HG02678 (cell line): ENCODE results near the gene CD34.
"Not testable (repeated sequence)": the region's sequence is repeated elsewhere in the genome, so short reads cannot be mapped to it uniquely, and the experiment has no call there.

ENCODE experiments used
- ATAC-seq: cut with Tn5 transposase; IDR thresholded peaks from one replicate; pipeline ENCODE4 v1.9.1; 2021; ENCODE audit warnings: mild to moderate bottlenecking, moderate library complexity; ENCODE audit not compliant: unreplicated experiment

The CD34 gene

GRCh38 chr1:207910591-207911354 is at the start of gene CD34:
CD34 (minus strand) TSS chr1:207911125; CDS start chr1:207911080, 45 bp downstream.
- ATAC-seq, result no peak

- no peak for ATAC-seq
Observed at GRCh38 chr1:207960346-207960745, 49.4 kb upstream of the CD34 start.

GRCh38 chr1:207959910-207960309 is 49.0 kb upstream of the CD34 start:
- ATAC-seq, result no peak

GRCh38 chr1:207959141-207959825 is 48.4 kb upstream of the CD34 start:
- ATAC-seq, result no peak

- ATAC-seq, result no peak
Observed at GRCh38 chr1:207958376-207959139, 47.6 kb upstream of the CD34 start.

- ATAC-seq, result no peak
Observed at GRCh38 chr1:207956986-207957385, 46.1 kb upstream of the CD34 start.

GRCh38 chr1:207954104-207954503 is 43.2 kb upstream of the CD34 start:
- ATAC-seq, result no peak

GRCh38 chr1:207952617-207953542 is 42.0 kb upstream of the CD34 start:
- ATAC-seq, result no peak

GRCh38 chr1:207951652-207952051 is 40.7 kb upstream of the CD34 start:
- ATAC-seq, result no peak

- no peak for ATAC-seq
Observed at GRCh38 chr1:207950750-207951149, 39.8 kb upstream of the CD34 start.

GRCh38 chr1:207949571-207950195 is 38.8 kb upstream of the CD34 start:
- no peak for ATAC-seq

GRCh38 chr1:207948536-207949250 is 37.8 kb upstream of the CD34 start:
- no peak for ATAC-seq

- no peak for ATAC-seq
Observed at GRCh38 chr1:207946756-207947155, 35.8 kb upstream of the CD34 start.

GRCh38 chr1:207944571-207944970 is 33.6 kb upstream of the CD34 start:
- ATAC-seq, result no peak

GRCh38 chr1:207942337-207942741 is 31.4 kb upstream of the CD34 start:
- ATAC-seq, result not testable (repeated sequence)

- ATAC-seq, result no peak
Observed at GRCh38 chr1:207941665-207942064, 30.7 kb upstream of the CD34 start.

- no peak for ATAC-seq
Observed at GRCh38 chr1:207938016-207938415, 27.1 kb upstream of the CD34 start.

- no peak for ATAC-seq
Observed at GRCh38 chr1:207937204-207937603, 26.3 kb upstream of the CD34 start.

GRCh38 chr1:207935166-207935583 is 24.2 kb upstream of the CD34 start:
- ATAC-seq, result peak; percentile 96
